ENCODE data around the gene TRIM56. TPM values are rescaled to one million over a fixed set of nuclear protein-coding genes. Genes with fewer than 3 reads are reported as not detected.
"Not testable (repeated sequence)": the region's sequence is repeated elsewhere in the genome, so short reads cannot be mapped to it uniquely, and the experiment has no call there.

The TRIM56 gene
- total and polyA plus RNA-seq, 7 experiments from 2014 or later = 5.3 to 72.3 (median 49.7) TPM

- Mint-ChIP-seq H3K27me3 (peaks cover 30 to 68% (median 63%) of the 10 kb centered on the region in 5 donors), H3K4me1 (peaks cover 0 to 5% (median 0%) of the 10 kb centered on the region in 7 donors), H3K36me3 (no peaks in the 10 kb centered on the region), H3K4me3 (no peak overlapping the region), H3K9me3 (peaks cover 0 to 4% (median 0%) of the 10 kb centered on the region in 11 donors), H3K27ac (no peak overlapping the region)
- Histone ChIP-seq H3K27me3 (ENCODE audit: control insufficient read depth in 2 of 2, insufficient read depth in 2 of 2, low read length in 2 of 2) (no peaks in the 10 kb centered on the region), H3K4me3 (ENCODE audit: low read length) (no peak overlapping the region), H3K36me3 (ENCODE audit: control insufficient read depth in 2 of 3, insufficient read depth in 3 of 3, low read length in 3 of 3) (no peaks in the 10 kb centered on the region), H3K9me3 (ENCODE audit: control insufficient read depth in 2 of 3, low read length in 3 of 3) (no peaks in the 10 kb centered on the region), H3K27ac (ENCODE audit: low read depth, low read length) (no peak overlapping the region), H3K4me1 (ENCODE audit: control insufficient read depth in 2 of 2, insufficient read depth in 2 of 2, low read length in 2 of 2) (no peaks in the 10 kb centered on the region)
- intact Hi-C loops (cut with micrococcal nuclease) = no loop called here
- ChIA-PET CTCF (interaction anchor here (0.7 kb wide), 1 partner anchor 477 kb away, joined by 10 read pairs; no protein-coding TSS in a partner anchor), POLR2A (no interaction called here)
- DNase-seq (no peak), ATAC-seq (no peak)
Measured at GRCh38 chr7:101060992-101061391, 24.3 kb upstream of the TRIM56 start.

GRCh38 chr7:101064176-101064550 is 21.1 kb upstream of the TRIM56 start:
- H3K4me3 ChIP-seq (ENCODE audit: low read length); H3K27ac ChIP-seq (ENCODE audit: low read depth, low read length); H3K4me3 Mint-ChIP-seq; H3K4me1 ChIP-seq (ENCODE audit: control insufficient read depth in 2 of 2, insufficient read depth in 2 of 2, low read length in 2 of 2); ATAC-seq; H3K9me3 Mint-ChIP-seq; H3K27me3 ChIP-seq (ENCODE audit: control insufficient read depth in 2 of 2, insufficient read depth in 2 of 2, low read length in 2 of 2); H3K36me3 ChIP-seq (ENCODE audit: control insufficient read depth in 2 of 3, insufficient read depth in 3 of 3, low read length in 3 of 3); H3K27ac Mint-ChIP-seq; DNase-seq; POLR2A ChIA-PET; intact Hi-C loops (cut with micrococcal nuclease); H3K9me3 ChIP-seq (ENCODE audit: control insufficient read depth in 2 of 3, low read length in 3 of 3); H3K36me3 Mint-ChIP-seq; H3K4me1 Mint-ChIP-seq: not testable (repeated sequence)
- CTCF ChIA-PET = interaction anchor here (0.7 kb wide), 1 partner anchor 1120 kb away, joined by 3 read pairs; no protein-coding TSS in a partner anchor
- H3K27me3 Mint-ChIP-seq = peaks cover 22 to 62% (median 47%) of the 10 kb centered on the region in 5 donors

GRCh38 chr7:101065162-101065561 is 20.1 kb upstream of the TRIM56 start:
- ATAC-seq; CTCF ChIA-PET; H3K27ac Mint-ChIP-seq; POLR2A ChIA-PET; H3K36me3 ChIP-seq (ENCODE audit: control insufficient read depth in 2 of 3, insufficient read depth in 3 of 3, low read length in 3 of 3); H3K36me3 Mint-ChIP-seq; H3K4me1 Mint-ChIP-seq; intact Hi-C loops (cut with micrococcal nuclease); H3K4me3 ChIP-seq (ENCODE audit: low read length); H3K4me1 ChIP-seq (ENCODE audit: control insufficient read depth in 2 of 2, insufficient read depth in 2 of 2, low read length in 2 of 2); H3K27ac ChIP-seq (ENCODE audit: low read depth, low read length); H3K27me3 ChIP-seq (ENCODE audit: control insufficient read depth in 2 of 2, insufficient read depth in 2 of 2, low read length in 2 of 2); H3K4me3 Mint-ChIP-seq; H3K9me3 Mint-ChIP-seq; H3K9me3 ChIP-seq (ENCODE audit: control insufficient read depth in 2 of 3, low read length in 3 of 3); DNase-seq: not testable (repeated sequence)
- peaks cover 18 to 64% (median 46%) of the 10 kb centered on the region in 5 donors for H3K27me3 Mint-ChIP-seq

GRCh38 chr7:101066141-101066832 is 19.0 kb upstream of the TRIM56 start:
- peaks cover 15 to 55% (median 40%) of the 10 kb centered on the region in 5 donors for H3K27me3 Mint-ChIP-seq
- no peaks in the 10 kb centered on the region for H3K4me1 Mint-ChIP-seq
- no peak overlapping the region for H3K27ac Mint-ChIP-seq
- no peak overlapping the region for H3K27ac ChIP-seq (ENCODE audit: low read depth, low read length)
- H3K4me3 ChIP-seq (ENCODE audit: low read length) = no peak overlapping the region
- H3K27me3 ChIP-seq (ENCODE audit: control insufficient read depth in 2 of 2, insufficient read depth in 2 of 2, low read length in 2 of 2) = no peaks in the 10 kb centered on the region
- H3K4me3 Mint-ChIP-seq = no peak overlapping the region
- POLR2A ChIA-PET = no interaction called here
- H3K36me3 Mint-ChIP-seq = no peaks in the 10 kb centered on the region
- H3K9me3 ChIP-seq (ENCODE audit: control insufficient read depth in 2 of 3, low read length in 3 of 3) = no peaks in the 10 kb centered on the region
- intact Hi-C loops (cut with micrococcal nuclease) = no loop called here
- H3K9me3 Mint-ChIP-seq = peaks cover 0 to 2% (median 0%) of the 10 kb centered on the region in 11 donors
- H3K36me3 ChIP-seq (ENCODE audit: control insufficient read depth in 2 of 3, insufficient read depth in 3 of 3, low read length in 3 of 3) = no peaks in the 10 kb centered on the region
- no peaks in the 10 kb centered on the region for H3K4me1 ChIP-seq (ENCODE audit: control insufficient read depth in 2 of 2, insufficient read depth in 2 of 2, low read length in 2 of 2)
- ATAC-seq = no peak
- DNase-seq = no peak
- CTCF ChIA-PET = no interaction called here

- no peak overlapping the region for H3K27ac ChIP-seq (ENCODE audit: low read depth, low read length)
- Mint-ChIP-seq H3K4me3 (no peak overlapping the region), H3K4me1 (no peaks in the 10 kb centered on the region), H3K27ac (no peak overlapping the region), H3K27me3 (peaks cover 15 to 55% (median 38%) of the 10 kb centered on the region in 5 donors), H3K9me3 (peaks cover 0 to 1% (median 0%) of the 10 kb centered on the region in 11 donors), H3K36me3 (no peaks in the 10 kb centered on the region)
- DNase-seq (no peak), ATAC-seq (no peak)
- ChIA-PET CTCF (no interaction called here), POLR2A (no interaction called here)
- H3K36me3 ChIP-seq (ENCODE audit: control insufficient read depth in 2 of 3, insufficient read depth in 3 of 3, low read length in 3 of 3) = no peaks in the 10 kb centered on the region
- no peaks in the 10 kb centered on the region for H3K27me3 ChIP-seq (ENCODE audit: control insufficient read depth in 2 of 2, insufficient read depth in 2 of 2, low read length in 2 of 2)
- no peaks in the 10 kb centered on the region for H3K4me1 ChIP-seq (ENCODE audit: control insufficient read depth in 2 of 2, insufficient read depth in 2 of 2, low read length in 2 of 2)
- intact Hi-C loops (cut with micrococcal nuclease) = no loop called here
- no peaks in the 10 kb centered on the region for H3K9me3 ChIP-seq (ENCODE audit: control insufficient read depth in 2 of 3, low read length in 3 of 3)
- H3K4me3 ChIP-seq (ENCODE audit: low read length) = no peak overlapping the region
Measured at GRCh38 chr7:101066833-101067177, 18.5 kb upstream of the TRIM56 start.

GRCh38 chr7:101068401-101068800 is 16.9 kb upstream of the TRIM56 start:
- H3K36me3 Mint-ChIP-seq = no peaks in the 10 kb centered on the region
- H3K4me3 ChIP-seq (ENCODE audit: low read length) = no peak overlapping the region
- intact Hi-C loops (cut with micrococcal nuclease) = no loop called here
- H3K9me3 ChIP-seq (ENCODE audit: control insufficient read depth in 2 of 3, low read length in 3 of 3) = no peaks in the 10 kb centered on the region
- ChIA-PET POLR2A (no interaction called here), CTCF (no interaction called here)
- H3K4me1 Mint-ChIP-seq = no peaks in the 10 kb centered on the region
- no peak for ATAC-seq
- H3K36me3 ChIP-seq (ENCODE audit: control insufficient read depth in 2 of 3, insufficient read depth in 3 of 3, low read length in 3 of 3) = no peaks in the 10 kb centered on the region
- H3K9me3 Mint-ChIP-seq = peaks cover 0 to 1% (median 0%) of the 10 kb centered on the region in 11 donors
- no peaks in the 10 kb centered on the region for H3K27me3 ChIP-seq (ENCODE audit: control insufficient read depth in 2 of 2, insufficient read depth in 2 of 2, low read length in 2 of 2)
- H3K4me3 Mint-ChIP-seq = no peak overlapping the region
- H3K27ac Mint-ChIP-seq = no peak overlapping the region
- H3K27me3 Mint-ChIP-seq = peaks cover 15 to 49% (median 30%) of the 10 kb centered on the region in 5 donors
- no peak for DNase-seq
- no peak overlapping the region for H3K27ac ChIP-seq (ENCODE audit: low read depth, low read length)
- H3K4me1 ChIP-seq (ENCODE audit: control insufficient read depth in 2 of 2, insufficient read depth in 2 of 2, low read length in 2 of 2) = no peaks in the 10 kb centered on the region

- H3K27ac ChIP-seq (ENCODE audit: low read depth, low read length); H3K9me3 ChIP-seq (ENCODE audit: control insufficient read depth in 2 of 3, low read length in 3 of 3); H3K4me3 Mint-ChIP-seq; H3K27ac Mint-ChIP-seq; ATAC-seq; H3K4me3 ChIP-seq (ENCODE audit: low read length); DNase-seq; H3K4me1 Mint-ChIP-seq; POLR2A ChIA-PET; H3K9me3 Mint-ChIP-seq; H3K36me3 Mint-ChIP-seq; H3K36me3 ChIP-seq (ENCODE audit: control insufficient read depth in 2 of 3, insufficient read depth in 3 of 3, low read length in 3 of 3); intact Hi-C loops (cut with micrococcal nuclease); H3K27me3 ChIP-seq (ENCODE audit: control insufficient read depth in 2 of 2, insufficient read depth in 2 of 2, low read length in 2 of 2); H3K4me1 ChIP-seq (ENCODE audit: control insufficient read depth in 2 of 2, insufficient read depth in 2 of 2, low read length in 2 of 2): not testable (repeated sequence)
- CTCF ChIA-PET = interaction anchor here (0.6 kb wide), 2 partner anchors 205 to 211 kb away, joined by 3 read pairs; no protein-coding TSS in a partner anchor
- peaks cover 8 to 35% (median 12%) of the 10 kb centered on the region in 5 donors for H3K27me3 Mint-ChIP-seq
Measured at GRCh38 chr7:101071362-101072104, 13.7 kb upstream of the TRIM56 start.
